ENCODE measurements around the gene MIA.
"Not testable (repeated sequence)": the region's sequence is repeated elsewhere in the genome, so short reads cannot be mapped to it uniquely, and the experiment has no call there.

MIA gene

GRCh38 chr19:40750874-40751537 is 24.3 kb upstream of the MIA start, which contains the start of gene SNRPA:
Gene SNRPA (plus strand): TSS chr19:40751203. CDS start chr19:40751409, 206 bp downstream.
- peak; percentile 93 for DNase-seq

GRCh38 chr19:40752257-40752781 is 23.0 kb upstream of the MIA start:
- no peak for DNase-seq

- DNase-seq: peak; percentile 19
Observed at GRCh38 chr19:40754611-40755247, 20.6 kb upstream of the MIA start.

- no peak for DNase-seq
Observed at GRCh38 chr19:40755248-40755624, 20.1 kb upstream of the MIA start.

DNA sequence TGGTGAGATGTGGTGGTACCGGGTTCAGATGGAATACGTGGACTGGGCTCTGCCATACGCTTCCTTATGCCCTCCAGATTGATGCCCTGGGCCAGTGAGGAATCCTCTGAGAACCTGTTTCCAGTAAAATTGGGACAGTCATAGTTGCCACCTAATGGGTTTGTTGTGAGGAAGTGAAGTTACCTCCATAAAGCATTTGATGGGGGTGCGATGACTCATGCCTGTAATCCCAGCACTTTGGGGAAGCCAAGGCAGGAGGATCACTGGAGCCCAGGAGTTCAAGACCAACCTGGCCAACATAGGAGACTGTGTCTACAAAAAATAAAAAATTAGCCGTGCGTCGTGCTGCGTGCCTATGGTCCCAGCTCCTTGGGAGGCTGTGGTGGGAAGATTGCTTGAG is 19.5 kb upstream of the MIA start:
- no peak for DNase-seq

DNA sequence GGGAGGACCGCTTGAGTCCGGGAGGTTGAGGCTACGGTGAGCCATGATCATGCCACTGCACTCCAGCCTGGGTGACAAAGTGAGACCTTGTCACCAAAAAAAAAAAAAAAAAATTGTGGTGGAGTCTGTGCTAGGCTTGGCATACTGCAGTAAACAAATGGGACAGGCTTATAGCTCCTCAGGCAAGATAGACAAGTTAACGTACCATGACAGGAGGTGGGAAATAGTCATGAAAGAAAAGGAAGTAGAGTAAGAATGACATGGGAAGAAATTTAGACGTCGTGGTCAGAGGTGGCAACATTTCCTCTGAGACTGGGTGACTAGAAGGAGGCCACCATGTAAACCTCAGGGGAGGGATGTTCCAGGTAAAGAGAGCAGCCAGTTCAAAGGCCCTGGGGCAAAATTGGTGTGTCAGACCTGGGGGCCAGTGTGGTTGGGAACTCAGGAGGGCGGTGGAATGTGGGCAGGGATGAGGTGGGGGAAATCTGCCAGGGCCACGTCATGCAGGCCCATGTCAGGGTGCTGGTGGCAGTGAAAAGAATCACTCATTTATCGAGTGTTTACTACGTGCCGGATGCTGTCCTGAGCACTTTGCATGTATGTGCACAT is 18.7 kb upstream of the MIA start:
- no peak for DNase-seq

GRCh38 chr19:40758491-40758890 is 16.8 kb upstream of the MIA start:
- DNase-seq: no peak

- no peak for DNase-seq
Observed at GRCh38 chr19:40759352-40759751, 16.0 kb upstream of the MIA start.

- DNase-seq: no peak
Observed at GRCh38 chr19:40762754-40763470, 12.4 kb upstream of the MIA start.

DNA sequence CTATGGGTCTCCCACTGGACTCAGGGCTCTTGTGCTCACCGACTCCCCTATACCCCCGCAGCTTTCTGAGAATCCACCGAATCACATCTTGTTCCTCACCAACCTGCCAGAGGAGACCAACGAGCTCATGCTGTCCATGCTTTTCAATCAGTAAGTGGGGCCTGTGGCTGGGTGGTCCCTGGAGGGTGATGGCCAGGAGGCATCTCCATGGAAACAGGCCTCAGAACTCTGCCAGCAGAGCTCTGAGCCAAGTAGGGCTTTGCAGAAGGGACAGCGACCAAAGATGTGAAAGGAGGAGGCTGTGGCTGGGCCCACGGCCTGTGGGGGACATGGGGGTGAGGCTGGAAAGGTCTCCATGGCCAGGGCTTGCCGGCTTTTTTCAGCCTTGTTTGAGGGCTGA is 11.8 kb upstream of the MIA start:
- DNase-seq: no peak

- DNase-seq: no peak
Observed at GRCh38 chr19:40763963-40764362, 11.4 kb upstream of the MIA start.

- DNase-seq: not testable (repeated sequence)
Observed at GRCh38 chr19:40766385-40766784, 8.9 kb upstream of the MIA start.

DNA sequence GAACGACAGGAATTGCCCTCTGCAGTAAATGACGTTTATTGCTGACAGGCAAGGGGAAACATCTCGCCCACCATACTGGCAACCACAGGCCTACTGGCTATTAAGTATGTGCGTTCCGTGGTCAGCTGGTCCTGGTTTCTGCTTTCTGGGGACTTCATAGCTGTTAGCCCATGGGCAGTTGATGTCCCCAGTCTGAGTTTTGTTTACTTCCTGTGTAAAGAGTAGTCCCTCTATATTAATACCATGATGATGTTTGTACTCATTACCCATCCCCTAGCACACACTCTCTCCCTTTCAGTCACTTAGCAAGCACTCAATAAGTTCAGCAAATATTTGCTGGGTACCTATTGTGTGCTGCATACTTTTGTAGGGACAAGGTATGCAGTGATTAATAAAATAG is 6.5 kb upstream of the MIA start:
- no peak for DNase-seq

DNA sequence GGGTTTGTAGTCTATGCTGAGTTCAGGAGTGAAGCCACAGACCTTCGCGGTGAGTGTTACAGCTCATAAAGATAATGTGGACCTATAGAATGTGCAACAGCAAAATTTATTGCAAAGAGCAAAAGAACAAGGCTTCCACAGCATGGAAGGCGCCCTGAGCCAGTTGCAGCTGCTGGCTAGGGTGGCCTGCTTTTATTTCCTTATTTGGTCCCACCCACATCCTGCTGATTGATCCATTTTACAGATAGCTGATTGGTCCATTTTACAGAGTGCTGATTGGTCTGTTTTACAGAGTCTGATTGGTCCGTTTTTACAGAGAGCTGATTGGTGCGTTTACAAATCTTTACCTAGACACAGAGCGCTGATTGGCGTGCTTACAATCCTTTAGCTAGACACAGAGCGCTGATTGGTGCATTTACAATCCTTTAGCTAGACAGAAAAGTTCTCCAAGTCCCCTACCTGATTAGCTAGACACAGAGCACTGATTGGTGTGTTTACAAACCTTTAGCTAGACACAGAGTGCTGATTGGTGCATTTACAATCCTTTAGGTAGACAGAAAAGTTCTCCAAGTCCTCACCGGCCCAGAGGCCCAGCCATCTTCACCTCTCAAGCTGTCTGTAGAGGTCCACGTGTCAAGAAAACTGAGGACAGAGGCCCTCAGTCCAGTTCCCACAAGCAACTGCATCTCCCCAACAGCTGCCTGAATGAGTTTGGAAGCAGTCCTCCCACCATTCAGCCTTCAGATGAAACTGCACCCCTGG is 4.0 kb upstream of the MIA start:
- DNase-seq: not testable (repeated sequence)

GRCh38 chr19:40775632-40776022 is 306 bp downstream of the MIA start:
- no peak for DNase-seq

DNA sequence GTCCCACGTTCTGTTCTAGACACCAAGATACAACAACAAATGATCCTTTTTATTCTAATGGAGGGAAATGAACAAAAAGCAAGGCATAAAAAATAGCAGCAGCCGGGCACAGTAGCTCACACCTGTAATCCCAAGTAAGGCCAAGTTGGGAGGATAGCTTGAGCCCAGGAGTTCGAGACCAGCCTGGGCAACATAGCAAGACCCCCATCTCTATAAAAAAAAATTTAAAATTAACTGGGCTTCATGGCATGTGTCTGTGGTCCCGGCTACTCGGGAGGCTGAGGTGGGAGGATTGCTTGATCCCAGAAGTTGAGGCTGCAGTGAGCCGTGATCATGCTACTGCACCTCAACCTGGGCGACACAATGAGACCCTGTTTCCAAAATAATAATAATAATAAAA is 1.0 kb downstream of the MIA start:
- no peak for DNase-seq

GRCh38 chr19:40776932-40777644 is 1.8 kb downstream of the MIA start:
- DNase-seq: peak; percentile 90

GRCh38 chr19:40777645-40777936 is 2.3 kb downstream of the MIA start:
- DNase-seq: no peak

GRCh38 chr19:40777937-40778705 is 2.8 kb downstream of the MIA start, which contains the start of gene RAB4B:
Gene RAB4B (plus strand): TSS chr19:40778247. CDS start chr19:40778376, 129 bp downstream.
- DNase-seq: peak; percentile 99

DNA sequence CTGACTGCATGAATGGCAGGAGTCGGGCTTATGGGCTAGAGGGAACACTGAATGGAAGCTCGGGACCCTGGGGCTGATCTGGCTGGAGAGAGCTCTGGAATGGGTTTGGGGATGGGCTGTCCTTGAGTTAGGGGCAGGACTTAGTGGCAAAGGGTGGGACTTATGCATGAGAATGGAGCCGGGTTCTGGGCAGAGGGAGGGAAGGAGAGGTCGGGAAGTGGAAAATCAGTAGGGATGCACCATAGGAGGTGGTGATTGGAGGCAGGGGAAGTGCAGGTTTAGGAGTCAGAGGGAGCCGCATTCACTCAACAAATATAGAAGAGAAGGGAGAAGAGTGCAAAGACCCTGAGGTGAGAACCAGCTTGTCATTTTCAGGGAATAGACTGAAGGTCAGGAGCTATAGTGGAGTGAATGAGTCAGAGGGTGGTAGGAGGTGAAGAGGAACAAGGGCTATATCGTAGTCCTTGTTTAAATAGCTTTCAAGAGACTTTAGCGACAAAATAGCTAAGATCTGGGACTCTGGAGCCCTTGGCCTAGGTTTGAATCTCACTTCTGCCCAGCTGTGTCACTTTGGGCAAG is 3.5 kb downstream of the MIA start:
- DNase-seq: no peak

DNA sequence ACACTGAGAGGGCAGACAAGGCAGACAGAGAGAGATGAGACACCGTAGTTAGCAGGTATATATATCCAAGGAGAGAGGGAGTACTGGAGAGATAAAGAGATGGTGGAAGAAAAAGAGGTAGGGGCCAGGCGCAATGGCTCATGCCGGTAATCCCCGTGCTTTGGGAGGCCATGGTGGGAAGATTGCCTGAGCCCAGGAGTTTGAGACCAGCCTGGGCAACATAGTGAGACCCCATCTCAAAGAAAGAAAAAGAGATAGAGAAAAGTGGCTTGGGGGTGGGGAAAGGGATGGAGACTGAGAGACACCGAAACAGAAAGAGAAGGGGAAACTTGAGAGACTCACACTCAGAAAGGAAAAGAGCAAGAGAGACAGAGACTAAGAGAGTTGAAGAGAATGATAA is 5.3 kb downstream of the MIA start:
- no peak for DNase-seq
